ENCODE measurements around the gene GPR137. TPM values are rescaled to one million over a fixed set of nuclear protein-coding genes. Genes with fewer than 3 reads are reported as not detected.
A peak's percentile ranks its signal among the peaks of the same experiment; 100 is the strongest.

GPR137 gene
- total and polyA plus RNA-seq, 2 donors from 2014 or later: 44.0 to 48.4 TPM

DNA sequence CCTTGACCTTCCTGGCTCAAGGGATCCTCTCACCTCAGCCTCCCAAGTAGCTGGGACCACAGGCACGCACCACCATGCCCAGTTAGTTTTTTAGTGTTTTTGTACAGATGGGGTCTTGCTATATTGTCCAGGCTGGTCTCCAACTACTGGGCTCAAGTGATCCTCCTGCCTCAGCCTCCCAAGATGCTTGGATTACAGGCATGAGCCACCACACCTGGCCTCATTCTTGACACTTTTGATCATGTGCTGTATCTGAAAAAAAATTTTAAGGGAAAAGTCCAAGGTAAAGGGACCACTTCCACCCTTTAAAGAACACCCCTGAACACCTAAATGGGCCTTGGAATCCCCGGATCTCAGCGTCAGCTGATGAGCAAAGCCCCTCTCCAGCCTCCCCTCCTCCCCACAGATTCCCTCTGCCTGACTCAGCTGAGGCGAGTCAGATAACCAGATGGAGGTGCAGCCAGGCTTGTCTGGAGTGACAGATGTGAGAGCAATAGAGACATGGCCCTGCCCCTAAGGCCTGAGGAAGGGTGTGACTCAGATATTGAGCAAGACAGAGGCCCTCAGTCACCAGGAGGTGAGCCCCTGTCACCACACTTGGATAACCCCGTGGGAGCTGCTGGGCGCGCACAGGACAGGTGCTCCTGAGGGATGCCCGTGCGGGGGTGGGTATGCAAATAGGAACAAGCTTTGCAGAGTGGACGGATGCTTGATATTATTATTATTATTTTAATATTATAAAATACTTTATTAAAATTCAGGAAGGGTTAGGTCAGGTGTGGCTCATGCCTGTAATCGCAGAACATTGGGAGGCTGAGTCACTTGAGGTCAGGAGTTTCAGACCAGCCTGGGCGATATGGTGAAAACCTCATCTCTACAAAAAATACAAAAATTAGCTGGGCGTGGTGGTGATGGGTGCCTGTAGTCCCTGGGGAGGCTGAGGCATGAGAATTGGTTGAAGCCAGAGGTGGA lies 49.4 kb downstream of the GPR137 start:
- no peaks in the 10 kb centered on the region for H3K27me3 ChIP-seq (ENCODE audit: control insufficient read depth, insufficient read depth, low read length)
- intact Hi-C loops (cut with DNase I): no loop called here

GRCh38 chr11:64337538-64338249 lies 52.0 kb downstream of the GPR137 start:
- H3K27me3 ChIP-seq (ENCODE audit: control insufficient read depth, insufficient read depth, low read length): no peaks in the 10 kb centered on the region
- H3K9me3 ChIP-seq (ENCODE audit: control insufficient read depth in 2 of 3, insufficient read depth in 1 of 3, low read length in 3 of 3): no peaks in the 10 kb centered on the region
- TF ChIP-seq, protein P1, sequence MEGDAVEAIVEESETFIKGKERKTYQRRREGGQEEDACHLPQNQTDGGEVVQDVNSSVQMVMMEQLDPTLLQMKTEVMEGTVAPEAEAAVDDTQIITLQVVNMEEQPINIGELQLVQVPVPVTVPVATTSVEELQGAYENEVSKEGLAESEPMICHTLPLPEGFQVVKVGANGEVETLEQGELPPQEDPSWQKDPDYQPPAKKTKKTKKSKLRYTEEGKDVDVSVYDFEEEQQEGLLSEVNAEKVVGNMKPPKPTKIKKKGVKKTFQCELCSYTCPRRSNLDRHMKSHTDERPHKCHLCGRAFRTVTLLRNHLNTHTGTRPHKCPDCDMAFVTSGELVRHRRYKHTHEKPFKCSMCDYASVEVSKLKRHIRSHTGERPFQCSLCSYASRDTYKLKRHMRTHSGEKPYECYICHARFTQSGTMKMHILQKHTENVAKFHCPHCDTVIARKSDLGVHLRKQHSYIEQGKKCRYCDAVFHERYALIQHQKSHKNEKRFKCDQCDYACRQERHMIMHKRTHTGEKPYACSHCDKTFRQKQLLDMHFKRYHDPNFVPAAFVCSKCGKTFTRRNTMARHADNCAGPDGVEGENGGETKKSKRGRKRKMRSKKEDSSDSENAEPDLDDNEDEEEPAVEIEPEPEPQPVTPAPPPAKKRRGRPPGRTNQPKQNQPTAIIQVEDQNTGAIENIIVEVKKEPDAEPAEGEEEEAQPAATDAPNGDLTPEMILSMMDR (IDR thresholded peaks at IDR 0.05; ENCODE audit: borderline replicate concordance, extremely low read depth, insufficient read depth): no peak
- H3K4me1 ChIP-seq (ENCODE audit: control insufficient read depth in 2 of 3, insufficient read depth in 2 of 3, low read depth in 1 of 3, low read length in 3 of 3): peaks cover 0 to 5% (median 4%) of the 10 kb centered on the region in 3 donors
- no peaks in the 10 kb centered on the region for H3K36me3 ChIP-seq (ENCODE audit: control insufficient read depth in 2 of 3, insufficient read depth in 3 of 3, low read length in 3 of 3)
- no peak for FAIRE-seq
- no peak overlapping the region for H3K4me3 ChIP-seq (ENCODE audit: low read length in 3 of 3)
- intact Hi-C loops (cut with DNase I): no loop called here
- H3K9ac ChIP-seq (ENCODE audit: low read length in 3 of 3): no peak overlapping the region
- no peak for DNase-seq
- no peak overlapping the region for H3K27ac ChIP-seq (ENCODE audit: low read depth in 2 of 2, low read length in 2 of 2)

More for the DNA sequence above, 49.4 kb downstream of the GPR137 start:
- DNase-seq (peak; percentile 71 to 91 (median 74)), FAIRE-seq (no peak)
- Histone ChIP-seq H3K9ac (ENCODE audit: low read length in 3 of 3) (no peak overlapping the region), H3K36me3 (ENCODE audit: control insufficient read depth in 2 of 3, insufficient read depth in 3 of 3, low read length in 3 of 3) (no peaks in the 10 kb centered on the region), H3K9me3 (ENCODE audit: control insufficient read depth in 2 of 3, insufficient read depth in 1 of 3, low read length in 3 of 3) (no peaks in the 10 kb centered on the region), H3K4me1 (ENCODE audit: control insufficient read depth in 2 of 3, insufficient read depth in 2 of 3, low read depth in 1 of 3, low read length in 3 of 3) (peaks cover 0 to 6% (median 0%) of the 10 kb centered on the region in 3 donors), H3K27ac (ENCODE audit: low read depth in 2 of 2, low read length in 2 of 2) (no peak overlapping the region), H3K4me3 (ENCODE audit: low read length in 3 of 3) (no peak overlapping the region)
- TF ChIP-seq, protein P1 (IDR thresholded peaks at IDR 0.05; ENCODE audit: borderline replicate concordance, extremely low read depth, insufficient read depth): no peak

DNA sequence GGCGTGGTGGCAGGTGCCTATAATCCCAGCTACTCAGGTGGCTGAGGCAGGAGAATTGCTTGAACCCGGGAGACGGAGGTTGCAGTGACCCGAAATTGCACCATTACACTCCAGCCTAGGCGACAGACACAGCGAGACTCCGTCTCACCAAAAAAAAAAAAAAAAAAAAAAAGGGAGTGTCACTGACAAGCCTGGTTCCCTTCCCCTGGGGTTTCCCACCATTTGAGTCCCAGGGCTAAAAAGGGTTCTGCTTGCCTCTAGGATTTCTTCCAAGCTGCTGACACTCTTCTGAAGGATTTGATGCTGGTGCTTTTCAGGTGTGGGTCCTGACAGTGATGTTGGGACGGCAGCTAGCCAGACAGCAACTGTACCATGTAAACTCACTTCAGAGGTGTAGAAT lies 53.1 kb downstream of the GPR137 start:
- Histone ChIP-seq H3K4me3 (ENCODE audit: low read length in 3 of 3) (no peak overlapping the region), H3K36me3 (ENCODE audit: control insufficient read depth in 2 of 3, insufficient read depth in 3 of 3, low read length in 3 of 3) (no peaks in the 10 kb centered on the region), H3K9me3 (ENCODE audit: control insufficient read depth in 2 of 3, insufficient read depth in 1 of 3, low read length in 3 of 3) (no peaks in the 10 kb centered on the region), H3K27me3 (ENCODE audit: control insufficient read depth, insufficient read depth, low read length) (no peaks in the 10 kb centered on the region), H3K9ac (ENCODE audit: low read length in 3 of 3) (no peak overlapping the region), H3K27ac (ENCODE audit: low read depth in 2 of 2, low read length in 2 of 2) (no peak overlapping the region), H3K4me1 (ENCODE audit: control insufficient read depth in 2 of 3, insufficient read depth in 2 of 3, low read depth in 1 of 3, low read length in 3 of 3) (peaks cover 0 to 5% (median 4%) of the 10 kb centered on the region in 3 donors)
- TF ChIP-seq, protein P1 (IDR thresholded peaks at IDR 0.05; ENCODE audit: borderline replicate concordance, extremely low read depth, insufficient read depth): no peak
- no peak for FAIRE-seq
- no peak for DNase-seq
- intact Hi-C loops (cut with DNase I): no loop called here

Other genes with a start within 250 kb of the GPR137 start
- gene FLRT1, start 249.9 kb upstream of the GPR137 start, total RNA-seq: 0.66 TPM
- gene FLRT1, start 249.9 kb upstream of the GPR137 start, polyA plus RNA-seq (ENCODE audit: insufficient read depth, low read depth, low replicate concordance): 1.5 TPM
- 27.8 TPM for gene MACROD1, start 119.7 kb upstream of the GPR137 start, total RNA-seq
- gene MACROD1, start 119.7 kb upstream of the GPR137 start, polyA plus RNA-seq (ENCODE audit: insufficient read depth, low read depth, low replicate concordance): 176 TPM
- gene STIP1, start 99.7 kb upstream of the GPR137 start, total RNA-seq: 81.2 TPM
- 86.0 TPM for gene STIP1, start 99.7 kb upstream of the GPR137 start, polyA plus RNA-seq (ENCODE audit: insufficient read depth, low read depth, low replicate concordance)
- 36.3 TPM for gene FERMT3, start 79.1 kb upstream of the GPR137 start, total RNA-seq
- 11.8 TPM for gene FERMT3, start 79.1 kb upstream of the GPR137 start, polyA plus RNA-seq (ENCODE audit: insufficient read depth, low read depth, low replicate concordance)
- gene TRPT1, start 59.7 kb upstream of the GPR137 start, total RNA-seq: 39.2 TPM
- 103 TPM for gene TRPT1, start 59.7 kb upstream of the GPR137 start, polyA plus RNA-seq (ENCODE audit: insufficient read depth, low read depth, low replicate concordance)
- gene NUDT22, start 59.6 kb upstream of the GPR137 start, total RNA-seq: 64.5 TPM
- gene NUDT22, start 59.6 kb upstream of the GPR137 start, polyA plus RNA-seq (ENCODE audit: insufficient read depth, low read depth, low replicate concordance): 150 TPM
- 31.1 TPM for gene DNAJC4, start 55.3 kb upstream of the GPR137 start, total RNA-seq
- gene DNAJC4, start 55.3 kb upstream of the GPR137 start, polyA plus RNA-seq (ENCODE audit: insufficient read depth, low read depth, low replicate concordance): 102 TPM
- gene VEGFB, start 51.3 kb upstream of the GPR137 start, total RNA-seq: 77.6 TPM
- 157 TPM for gene VEGFB, start 51.3 kb upstream of the GPR137 start, polyA plus RNA-seq (ENCODE audit: insufficient read depth, low read depth, low replicate concordance)
- 76.0 TPM for gene FKBP2, start 44.8 kb upstream of the GPR137 start, total RNA-seq
- 411 TPM for gene FKBP2, start 44.8 kb upstream of the GPR137 start, polyA plus RNA-seq (ENCODE audit: insufficient read depth, low read depth, low replicate concordance)
- 86.5 TPM for gene PPP1R14B, start 38.9 kb upstream of the GPR137 start, total RNA-seq
- 145 TPM for gene PPP1R14B, start 38.9 kb upstream of the GPR137 start, polyA plus RNA-seq (ENCODE audit: insufficient read depth, low read depth, low replicate concordance)
- 24.6 TPM for gene PLCB3, start 34.3 kb upstream of the GPR137 start, total RNA-seq
- gene PLCB3, start 34.3 kb upstream of the GPR137 start, polyA plus RNA-seq (ENCODE audit: insufficient read depth, low read depth, low replicate concordance): 9.6 TPM
- gene BAD, start 1.2 kb upstream of the GPR137 start, total RNA-seq: 59.8 TPM
- 157 TPM for gene BAD, start 1.2 kb upstream of the GPR137 start, polyA plus RNA-seq (ENCODE audit: insufficient read depth, low read depth, low replicate concordance)
- gene KCNK4, start 5.5 kb downstream of the GPR137 start, total RNA-seq: not detected
- not detected for gene KCNK4, start 5.5 kb downstream of the GPR137 start, polyA plus RNA-seq (ENCODE audit: insufficient read depth, low read depth, low replicate concordance)
- gene CATSPERZ, start 14.5 kb downstream of the GPR137 start, total RNA-seq: not detected
- gene CATSPERZ, start 14.5 kb downstream of the GPR137 start, polyA plus RNA-seq (ENCODE audit: insufficient read depth, low read depth, low replicate concordance): not detected
- 59.7 TPM for gene ESRRA, start 19.7 kb downstream of the GPR137 start, total RNA-seq
- gene ESRRA, start 19.7 kb downstream of the GPR137 start, polyA plus RNA-seq (ENCODE audit: insufficient read depth, low read depth, low replicate concordance): 117 TPM
- gene TRMT112, start 31.7 kb downstream of the GPR137 start, total RNA-seq: 172 TPM
- 291 TPM for gene TRMT112, start 31.7 kb downstream of the GPR137 start, polyA plus RNA-seq (ENCODE audit: insufficient read depth, low read depth, low replicate concordance)
- 192 TPM for gene PRDX5, start 32.3 kb downstream of the GPR137 start, total RNA-seq
- 1,026 TPM for gene PRDX5, start 32.3 kb downstream of the GPR137 start, polyA plus RNA-seq (ENCODE audit: insufficient read depth, low read depth, low replicate concordance)
- gene CCDC88B, start 54.4 kb downstream of the GPR137 start, total RNA-seq: 13.3 TPM
- gene CCDC88B, start 54.4 kb downstream of the GPR137 start, polyA plus RNA-seq (ENCODE audit: insufficient read depth, low read depth, low replicate concordance): 10.0 TPM
- 40.2 TPM for gene RPS6KA4, start 73.3 kb downstream of the GPR137 start, total RNA-seq
- 13.6 TPM for gene RPS6KA4, start 73.3 kb downstream of the GPR137 start, polyA plus RNA-seq (ENCODE audit: insufficient read depth, low read depth, low replicate concordance)

All from kidney (tissue), 14 donors.